Lung (tissue), 12 donors: Measurements from ENCODE around the gene STARD13. TPM values are rescaled to one million over a fixed set of nuclear protein-coding genes. Genes with fewer than 3 reads are reported as not detected.
"Not testable (repeated sequence)": the region's sequence is repeated elsewhere in the genome, so short reads cannot be mapped to it uniquely, and the experiment has no call there.

Experiments
- ATAC-seq: fragments of 200-7000 bp; cut with Tn5 transposase; one replicate; pipeline ENCODE4 v1.9.1; 2020; ENCODE audit warnings: moderate number of reproducible peaks; ENCODE audit not compliant: insufficient read depth, low FRiP score
- DNase-seq, 3 donors: peaks; one replicate each; pipeline ENCODE4 v3.0.0-alpha.2; 2013 to 2017
- H3K27ac ChIP-seq, 2 donors: one replicate each; pipeline ENCODE4 v1.5.1; 2013; ENCODE audit warnings: mild to moderate bottlenecking in 2 of 2, moderate library complexity in 2 of 2, control low read depth in 1 of 2, inconsistent platforms in 1 of 2, low read depth in 1 of 2, low read length in 1 of 2
- H3K27me3 ChIP-seq, 3 donors: one replicate each; pipeline ENCODE4 v1.5.1; 2013; ENCODE audit warnings: low read length in 2 of 3; ENCODE audit not compliant: control insufficient read depth in 3 of 3, insufficient read depth in 3 of 3
- H3K36me3 ChIP-seq, 4 donors: one replicate each; pipeline ENCODE4 v1.5.1; 2013; ENCODE audit warnings: low read length in 4 of 4, mild to moderate bottlenecking in 1 of 4, moderate library complexity in 1 of 4; ENCODE audit not compliant: control insufficient read depth in 4 of 4, insufficient read depth in 4 of 4
- H3K4me1 ChIP-seq, 5 donors: one replicate each; pipeline ENCODE4 v1.5.1; 2013; ENCODE audit warnings: low read length in 5 of 5, mild to moderate bottlenecking in 2 of 5, moderate library complexity in 1 of 5; ENCODE audit not compliant: control insufficient read depth in 5 of 5, insufficient read depth in 5 of 5
- H3K4me3 ChIP-seq: one replicate; pipeline ENCODE4 v1.5.1; 2013; ENCODE audit warnings: mild to moderate bottlenecking, control low read depth, moderate library complexity
- H3K9ac ChIP-seq, 2 donors: one replicate each; pipeline ENCODE4 v1.5.1; 2013; ENCODE audit warnings: low read length in 2 of 2, control low read depth in 1 of 2; ENCODE audit not compliant: insufficient read depth in 1 of 2
- H3K9me3 ChIP-seq, 4 donors: one replicate each; pipeline ENCODE4 v1.5.1; 2013; ENCODE audit warnings: low read length in 3 of 4, mild to moderate bottlenecking in 1 of 4, moderate library complexity in 1 of 4; ENCODE audit not compliant: control insufficient read depth in 4 of 4, insufficient read depth in 3 of 4
- WGBS, 2 donors: extraction: QIAGEN DNeasy Blood & Tissue Kit; methylation state at CpG; one replicate each; pipeline ENCODE4 v1.1.7; 2013; 5-methylcytosine and 5-hydroxymethylcytosine counted together
- polyA plus RNA-seq, 2 donors: library from polyadenylated mRNA; stranded (reverse); fragments of 200-250 nt; gene quantifications; one replicate each; pipeline ENCODE4 v1.2.1, GENCODE V29; 2013
- total RNA-seq, 2 donors: library from RNA; depleted of rRNA in 1 of 2; stranded (reverse); fragments of >200 nt in 1 of 2; gene quantifications; one replicate each; pipeline ENCODE4 v1.2.1, GENCODE V29; 2014 to 2021
- TF ChIP-seq, protein P1 (sequence below): IDR thresholded peaks from 2 replicates; pipeline ENCODE4 v1.5.1; 2012; ENCODE audit warnings: mild to moderate bottlenecking; ENCODE audit errors: control extremely low read depth, extremely low read depth
- donor health status: control.
- donor health status: control.
- donor health status: Bipolar disorder and iron deficiency.
- donor health status: healthy.
- donor health status: DM: yes; HTN: yes; CAD: no.

STARD13 gene
- total and polyA plus RNA-seq, 4 donors, result 7.9 to 91.6 (median 29.7) TPM

DNA sequence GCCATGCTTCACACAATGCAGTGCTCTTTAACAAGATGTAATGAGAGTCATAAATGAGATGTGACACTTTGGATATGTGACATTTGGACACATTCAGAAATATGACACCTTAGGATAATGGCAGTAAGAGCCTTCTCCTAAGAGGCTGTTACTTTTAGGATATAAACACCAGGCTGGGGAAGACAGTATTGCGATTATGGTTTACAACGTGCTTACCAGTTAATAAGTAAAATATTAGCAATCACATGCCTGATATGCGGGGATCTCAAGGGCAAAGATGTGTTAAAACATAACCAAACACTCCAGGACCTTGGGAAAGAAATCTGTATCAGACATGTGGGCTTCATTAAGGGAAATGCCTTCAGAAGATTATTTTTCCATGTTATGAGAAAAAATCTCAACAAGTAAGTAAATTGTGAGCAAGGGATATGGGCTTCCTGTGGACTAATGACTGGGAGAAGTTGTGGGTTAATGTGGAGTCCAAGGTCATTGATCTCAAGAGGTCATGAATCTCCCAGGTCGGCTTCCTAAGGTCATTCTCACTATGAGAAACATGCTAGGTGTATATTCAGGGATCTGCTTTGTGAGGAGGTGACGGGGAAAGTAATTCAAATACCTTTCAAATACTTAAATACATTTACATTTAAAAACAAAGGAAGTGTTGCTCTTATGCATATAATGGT is 105.3 kb downstream of the STARD13 start:
- ATAC-seq, result no peak
- 72 to 75% methylated on average over 5 of the region's 5 CpGs for WGBS, 2 donors

DNA sequence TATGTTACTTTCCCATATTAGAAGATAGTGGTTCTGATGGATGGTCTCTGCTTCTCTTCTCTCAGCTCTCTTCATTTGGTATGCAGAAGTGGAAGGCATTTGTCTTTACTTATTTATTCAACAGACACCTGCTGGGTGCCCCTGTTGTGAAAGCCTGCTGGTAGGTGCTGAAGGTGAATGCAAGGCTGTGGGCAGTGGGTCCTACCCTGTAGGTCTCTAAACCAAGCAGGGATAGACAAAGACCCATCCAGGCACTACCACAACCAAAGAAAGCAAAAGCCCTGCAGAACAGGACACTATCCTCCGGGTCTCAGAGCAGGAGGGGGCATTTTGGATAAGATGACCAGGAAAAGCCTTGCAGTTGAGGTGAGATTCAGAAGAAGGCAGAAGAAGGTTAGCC is 106.1 kb downstream of the STARD13 start:
- ATAC-seq (no peak), DNase-seq (no peak)
- Histone ChIP-seq H3K4me1 (peaks cover 18 to 31% (median 22%) of the 10 kb centered on the region in 5 donors), H3K27ac (no peak overlapping the region), H3K9ac (no peak overlapping the region), H3K27me3 (no peaks in the 10 kb centered on the region), H3K9me3 (no peaks in the 10 kb centered on the region), H3K36me3 (peaks cover 0 to 8% (median 0%) of the 10 kb centered on the region in 4 donors), H3K4me3 (no peak overlapping the region)
- TF ChIP-seq, protein P1, sequence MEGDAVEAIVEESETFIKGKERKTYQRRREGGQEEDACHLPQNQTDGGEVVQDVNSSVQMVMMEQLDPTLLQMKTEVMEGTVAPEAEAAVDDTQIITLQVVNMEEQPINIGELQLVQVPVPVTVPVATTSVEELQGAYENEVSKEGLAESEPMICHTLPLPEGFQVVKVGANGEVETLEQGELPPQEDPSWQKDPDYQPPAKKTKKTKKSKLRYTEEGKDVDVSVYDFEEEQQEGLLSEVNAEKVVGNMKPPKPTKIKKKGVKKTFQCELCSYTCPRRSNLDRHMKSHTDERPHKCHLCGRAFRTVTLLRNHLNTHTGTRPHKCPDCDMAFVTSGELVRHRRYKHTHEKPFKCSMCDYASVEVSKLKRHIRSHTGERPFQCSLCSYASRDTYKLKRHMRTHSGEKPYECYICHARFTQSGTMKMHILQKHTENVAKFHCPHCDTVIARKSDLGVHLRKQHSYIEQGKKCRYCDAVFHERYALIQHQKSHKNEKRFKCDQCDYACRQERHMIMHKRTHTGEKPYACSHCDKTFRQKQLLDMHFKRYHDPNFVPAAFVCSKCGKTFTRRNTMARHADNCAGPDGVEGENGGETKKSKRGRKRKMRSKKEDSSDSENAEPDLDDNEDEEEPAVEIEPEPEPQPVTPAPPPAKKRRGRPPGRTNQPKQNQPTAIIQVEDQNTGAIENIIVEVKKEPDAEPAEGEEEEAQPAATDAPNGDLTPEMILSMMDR, result no peak
- WGBS, 2 donors, result 93 to 97% methylated on average over 1 of the region's 1 CpG

More for the DNA sequence above, 105.3 kb downstream of the STARD13 start:
- H3K27ac ChIP-seq, result no peak overlapping the region
- peaks cover 0 to 2% (median 0%) of the 10 kb centered on the region in 4 donors for H3K36me3 ChIP-seq
- H3K9ac ChIP-seq, result no peak overlapping the region
- H3K9me3 ChIP-seq, result no peaks in the 10 kb centered on the region
- TF ChIP-seq, protein P1, result no peak
- no peak for DNase-seq
- peaks cover 16 to 30% (median 18%) of the 10 kb centered on the region in 5 donors for H3K4me1 ChIP-seq
- H3K4me3 ChIP-seq, result no peak overlapping the region
- H3K27me3 ChIP-seq, result no peaks in the 10 kb centered on the region

- H3K4me3 ChIP-seq, result no peak overlapping the region
- H3K36me3 ChIP-seq, result peaks cover 0 to 11% (median 0%) of the 10 kb centered on the region in 4 donors
- TF ChIP-seq, protein P1, result no peak
- ATAC-seq (no peak), DNase-seq (no peak)
- no peaks in the 10 kb centered on the region for H3K27me3 ChIP-seq
- no peaks in the 10 kb centered on the region for H3K9me3 ChIP-seq
- no peak overlapping the region for H3K9ac ChIP-seq
- H3K4me1 ChIP-seq, result peaks cover 15 to 26% (median 22%) of the 10 kb centered on the region in 5 donors
- 71 to 82% methylated on average over 4 of the region's 4 CpGs for WGBS, 2 donors
- H3K27ac ChIP-seq, result no peak overlapping the region
Observed at GRCh38 chr13:33178209-33178840, 107.2 kb downstream of the STARD13 start.

GRCh38 chr13:33177340-33178208 is 108.0 kb downstream of the STARD13 start:
- 77 to 84% methylated on average over 4 of the region's 4 CpGs for WGBS, 2 donors
- ATAC-seq, result not testable (repeated sequence)

More at GRCh38 chr13:33177340-33178208, 108.0 kb downstream of the STARD13 start:
- Histone ChIP-seq H3K36me3 (peaks cover 0 to 11% (median 0%) of the 10 kb centered on the region in 4 donors), H3K4me1 (peaks cover 8 to 26% (median 21%) of the 10 kb centered on the region in 5 donors)
- H3K4me3 ChIP-seq, H3K27ac ChIP-seq, H3K27me3 ChIP-seq, H3K9ac ChIP-seq, H3K9me3 ChIP-seq: not testable (repeated sequence)
- peak; percentile 30 to 65 (median 46) for DNase-seq
